H1 (cell line): ENCODE measurements around the gene PRRG2. TPM values are rescaled to one million over a fixed set of nuclear protein-coding genes. Genes with fewer than 3 reads are reported as not detected.
A peak's percentile ranks its signal among the peaks of the same experiment; 100 is the strongest.

Experiments
- CTCF ChIA-PET: fragments of 300-600 bp; sonication (Branson Sonifier 250); formaldehyde crosslinking; loops from one replicate; lab custom pipeline; 2021; ENCODE audit not compliant: partially characterized antibody; lab: Charles Lee
- POLR2A ChIA-PET: fragments of 300-600 bp; sonication (Branson Sonifier 250); formaldehyde crosslinking; loops from one replicate; lab custom pipeline; 2021; ENCODE audit warnings: inconsistent platforms; ENCODE audit not compliant: partially characterized antibody; lab: Charles Lee
- DNase-seq, 2 experiments: peaks; one replicate each; pipeline versions ENCODE4 v3.0.0 to v3.0.0-alpha.2; 2010 to 2022; ENCODE audit warnings: low spot score in 2 of 2, low read depth in 1 of 2, mixed read lengths in 1 of 2
- FAIRE-seq: peaks from 2 replicates; lab custom pipeline; 2011; peaks lifted over from hg19 to GRCh38; lab: Jason Lieb, UNC
- H2AFZ ChIP-seq: 2 replicates; pipeline ENCODE4 v1.8.1; 2012; ENCODE audit warnings: low read length, inconsistent platforms
- H2AK5ac ChIP-seq: 2 replicates; pipeline ENCODE4 v1.6.1; 2013; ENCODE audit warnings: low read depth, low read length
- H2BK120ac ChIP-seq: replicated peaks from 2 replicates; pipeline ENCODE3; 2013; ENCODE audit warnings: low read depth, low read length, inconsistent platforms
- H2BK12ac ChIP-seq: 2 replicates; pipeline ENCODE4 v1.6.1; 2013; ENCODE audit warnings: low read depth, low read length
- H2BK15ac ChIP-seq: 2 replicates; pipeline ENCODE4 v1.6.1; 2013; ENCODE audit warnings: low read length
- H2BK20ac ChIP-seq: 2 replicates; pipeline ENCODE4 v1.6.1; 2013; ENCODE audit warnings: low read length
- H2BK5ac ChIP-seq: 2 replicates; pipeline ENCODE4 v1.6.1; 2013; ENCODE audit warnings: low read depth, low read length
- H3K14ac ChIP-seq: 2 replicates; pipeline ENCODE4 v1.6.1; 2013; ENCODE audit warnings: inconsistent platforms; ENCODE audit not compliant: insufficient read length
- H3K18ac ChIP-seq: 2 replicates; pipeline ENCODE4 v1.6.1; 2013; ENCODE audit warnings: low read length; ENCODE audit errors: extremely low read depth
- H3K23ac ChIP-seq: 2 replicates; pipeline ENCODE4 v1.6.1; 2013; ENCODE audit warnings: inconsistent platforms; ENCODE audit not compliant: insufficient read length
- H3K23me2 ChIP-seq: 2 replicates; pipeline ENCODE4 v1.6.1; 2013; ENCODE audit warnings: low read depth, low read length
- H3K27ac ChIP-seq: 2 replicates; pipeline ENCODE4 v1.6.1; 2011; ENCODE audit warnings: low read depth, low read length, inconsistent platforms
- H3K27me3 ChIP-seq, 4 experiments: replicated peaks in 1 of 4; 1 replicate in 1 of 4; 2 replicates in 3 of 4; pipeline versions ENCODE4 v1.6.1 to v1.8.1; 2011 to 2013; ENCODE audit warnings: low read length in 3 of 4, mild to moderate bottlenecking in 3 of 4, inconsistent platforms in 2 of 4, mixed read lengths in 2 of 4, moderate library complexity in 1 of 4; ENCODE audit not compliant: control insufficient read depth in 3 of 4, insufficient read depth in 3 of 4; ENCODE audit errors: extremely low read depth in 1 of 4
- H3K36me3 ChIP-seq, 4 experiments: 2 replicates each; pipeline versions ENCODE4 v1.6.1 to v1.8.1; 2011 to 2013; ENCODE audit warnings: mild to moderate bottlenecking in 4 of 4, low read length in 3 of 4, moderate library complexity in 2 of 4, control low read depth in 1 of 4, inconsistent platforms in 1 of 4; ENCODE audit not compliant: insufficient read depth in 4 of 4, control insufficient read depth in 2 of 4
- H3K4ac ChIP-seq: replicated peaks from 2 replicates; pipeline ENCODE3; 2013; ENCODE audit warnings: low read length, low read depth, mixed read lengths, inconsistent platforms; ENCODE audit not compliant: insufficient read length
- H3K4me1 ChIP-seq, 4 experiments: replicated peaks in 1 of 4; 1 replicate in 1 of 4; 2 replicates in 3 of 4; pipeline versions ENCODE4 v1.6.1 to v1.8.1; 2011 to 2013; ENCODE audit warnings: low read length in 3 of 4, inconsistent platforms in 2 of 4, mixed read lengths in 1 of 4; ENCODE audit not compliant: insufficient read depth in 4 of 4, control insufficient read depth in 3 of 4
- H3K4me2 ChIP-seq, 2 experiments: 2 replicates each; pipeline versions ENCODE4 v1.6.1 to v1.8.1; 2011 to 2013; ENCODE audit warnings: low read depth in 2 of 2, low read length in 2 of 2, control low read depth in 1 of 2, inconsistent platforms in 1 of 2, mild to moderate bottlenecking in 1 of 2; ENCODE audit not compliant: insufficient read depth in 1 of 2
- H3K4me3 ChIP-seq, 4 experiments: fragments of 200-600, 300-600 bp in 1 of 4; sonication (generic), shearing (Covaris generic), sonication (Bioruptor Twin) in 1 of 4; 2 replicates each; pipeline versions ENCODE4 v1.5.1 to v1.8.1; 2011 to 2016; ENCODE audit warnings: low read length in 4 of 4, low read depth in 3 of 4, control low read depth in 2 of 4, inconsistent platforms in 2 of 4, mild to moderate bottlenecking in 2 of 4, mixed read lengths in 1 of 4, moderate library complexity in 1 of 4; ENCODE audit not compliant: insufficient read depth in 2 of 4; ENCODE audit errors: extremely low read depth in 1 of 4
- H3K56ac ChIP-seq: replicated peaks from 2 replicates; pipeline ENCODE3; 2013; ENCODE audit warnings: low read depth, mild to moderate bottlenecking, mixed read lengths, low read length, inconsistent platforms; ENCODE audit not compliant: insufficient read length
- H3K79me1 ChIP-seq: 2 replicates; pipeline ENCODE4 v1.6.1; 2013; ENCODE audit warnings: low read depth, low read length, control low read depth
- H3K79me2 ChIP-seq, 2 experiments: 2 replicates each; pipeline versions ENCODE4 v1.6.1 to v1.8.1; 2012 to 2013; ENCODE audit warnings: low read length in 2 of 2, mild to moderate bottlenecking in 2 of 2, inconsistent platforms in 1 of 2; ENCODE audit not compliant: insufficient read depth in 2 of 2, control insufficient read depth in 1 of 2
- H3K9ac ChIP-seq, 4 experiments: replicated peaks in 1 of 4; 1 replicate in 1 of 4; 2 replicates in 3 of 4; pipeline versions ENCODE4 v1.6.1 to v1.8.1; 2011 to 2013; ENCODE audit warnings: low read depth in 3 of 4, low read length in 3 of 4, control low read depth in 2 of 4, mild to moderate bottlenecking in 2 of 4, moderate library complexity in 2 of 4, inconsistent platforms in 1 of 4; ENCODE audit errors: extremely low read depth in 1 of 4
- H3K9me3 ChIP-seq, 2 experiments: 2 replicates each; pipeline versions ENCODE4 v1.6.1 to v1.8.1; 2012 to 2013; ENCODE audit warnings: mild to moderate bottlenecking in 2 of 2, moderate library complexity in 2 of 2, control low read depth in 1 of 2, inconsistent platforms in 1 of 2, low read depth in 1 of 2, low read length in 1 of 2, mixed read lengths in 1 of 2; ENCODE audit not compliant: insufficient read depth in 2 of 2
- H4K20me1 ChIP-seq, 2 experiments: replicated peaks in 1 of 2; 2 replicates each; pipeline versions ENCODE3 to v1.8.1; 2011 to 2013; ENCODE audit warnings: inconsistent platforms in 2 of 2, low read length in 2 of 2, mild to moderate bottlenecking in 1 of 2; ENCODE audit not compliant: insufficient read depth in 2 of 2, control insufficient read depth in 1 of 2
- H4K5ac ChIP-seq: 2 replicates; pipeline ENCODE4 v1.6.1; 2013; ENCODE audit warnings: low read length, low read depth, mixed read lengths, inconsistent platforms; ENCODE audit not compliant: insufficient read length
- H4K8ac ChIP-seq: 2 replicates; pipeline ENCODE4 v1.8.0; 2013; ENCODE audit warnings: mild to moderate bottlenecking, moderate library complexity, low read length, inconsistent platforms; ENCODE audit not compliant: insufficient read depth; ENCODE audit errors: extremely low read depth
- H4K91ac ChIP-seq: replicated peaks from 2 replicates; pipeline ENCODE3; 2013; ENCODE audit warnings: low read length, mixed read lengths, inconsistent platforms; ENCODE audit not compliant: insufficient read length
- BACH1 ChIP-seq: IDR thresholded peaks from 2 replicates; pipeline ENCODE4 v1.6.1; 2012; ENCODE audit warnings: low read length, improper control_type of control experiment
- EGR1 ChIP-seq: IDR thresholded peaks from 2 replicates; pipeline ENCODE4 v1.6.1; 2011; ENCODE audit warnings: low read depth, low read length, borderline replicate concordance
- EP300 ChIP-seq, 2 experiments: IDR thresholded peaks; 1 replicate in 1 of 2; 2 replicates in 1 of 2; pipeline ENCODE4 v1.6.1; 2011 to 2012; ENCODE audit warnings: low read depth in 2 of 2, low read length in 2 of 2, mild to moderate bottlenecking in 2 of 2, borderline replicate concordance in 1 of 2, inconsistent platforms in 1 of 2, moderate library complexity in 1 of 2
- FOSL1 ChIP-seq: IDR thresholded peaks from 2 replicates; pipeline ENCODE4 v1.6.1; 2011; ENCODE audit warnings: mild to moderate bottlenecking, low read depth, low read length, moderate library complexity; ENCODE audit not compliant: insufficient read depth
- HDAC2 ChIP-seq, 2 experiments: fragments of 300-600 bp in 1 of 2; sonication (generic) in 1 of 2; IDR thresholded peaks; 2 replicates each; pipeline ENCODE4 v1.6.1; 2011 to 2012; ENCODE audit warnings: low read depth in 2 of 2, low read length in 2 of 2, mild to moderate bottlenecking in 2 of 2, moderate library complexity in 2 of 2, borderline replicate concordance in 1 of 2, inconsistent platforms in 1 of 2
- JUND ChIP-seq: IDR thresholded peaks from 2 replicates; pipeline ENCODE4 v1.6.1; 2011; ENCODE audit warnings: mild to moderate bottlenecking, improper control_type of control experiment, low read length
- KDM1A ChIP-seq: fragments of 200-600, 300-600 bp; sonication (generic); IDR thresholded peaks from 2 replicates; pipeline ENCODE4 v1.7.1; 2016; ENCODE audit warnings: mild to moderate bottlenecking, low read length, borderline replicate concordance
- MAFK ChIP-seq: IDR thresholded peaks from 2 replicates; pipeline ENCODE4 v1.6.1; 2012; ENCODE audit warnings: low read depth, mild to moderate bottlenecking, improper control_type of control experiment, low read length
- PHF8 ChIP-seq: fragments of 200-600 bp; sonication (generic); conservative IDR thresholded peaks from 2 replicates; pipeline ENCODE4 v1.7.1; 2012; ENCODE audit warnings: low read depth, mild to moderate bottlenecking, inconsistent platforms, low read length, moderate library complexity
- SAP30 ChIP-seq: fragments of 300-600 bp; sonication (generic); IDR thresholded peaks from 2 replicates; pipeline ENCODE4 v1.7.1; 2012; ENCODE audit warnings: low read length, moderate library complexity, mild to moderate bottlenecking, inconsistent platforms; ENCODE audit not compliant: insufficient read depth, insufficient replicate concordance
- SP1 ChIP-seq: IDR thresholded peaks from 2 replicates; pipeline ENCODE4 v1.6.1; 2011; ENCODE audit warnings: low read depth, low read length
- SUZ12 ChIP-seq: fragments of 200-600 bp; sonication (generic); IDR thresholded peaks from 2 replicates; pipeline ENCODE4 v1.6.1; 2012; ENCODE audit warnings: mild to moderate bottlenecking, inconsistent platforms, low read length, moderate library complexity, mixed read lengths
- WGBS, 2 experiments: shearing (Covaris generic) in 1 of 2; methylation state at CpG; one replicate each; pipeline versions ENCODE4 v1.1.6 to v1.1.7; 2013 to 2015; ENCODE audit warnings: low lambda C conversion rate in 2 of 2, mixed read lengths in 2 of 2, inconsistent platforms in 1 of 2, low coverage in 1 of 2, missing lambda C conversion rate in 1 of 2; ENCODE audit not compliant: insufficient replicate concordance in 2 of 2, insufficient coverage in 1 of 2, insufficient read length in 1 of 2; ENCODE audit errors: extremely low coverage in 1 of 2, missing lambda C conversion rate in 1 of 2; 5-methylcytosine and 5-hydroxymethylcytosine counted together
- polyA plus RNA-seq, 7 experiments: library from polyadenylated mRNA; depleted of rRNA in 3 of 7; stranded (reverse) in 5 of 7; unstranded in 2 of 7; fragments of >200 nt in 5 of 7; fragments of 200-250 nt in 2 of 7; gene quantifications; 1 replicate in 5 of 7; 2 replicates in 1 of 7; 4 replicates in 1 of 7; pipeline versions ENCODE4 v1.2.1 to v1.2.3, GENCODE V29; 2011 to 2013; ENCODE audit warnings: missing spikeins in 2 of 7, mixed read lengths in 2 of 7
- total RNA-seq: library from RNA; stranded (reverse); fragmentation: NEBNext Ultra II Directional; extraction: Animal tissue kit (Norgen Biotek cat#: 25700); gene quantifications from 2 replicates; pipeline ENCODE4 v1.2.1, GENCODE V29; 2021

The PRRG2 gene
- total and polyA plus RNA-seq, 2 of the 8 experiments (the other 6 are each of a cell fraction or from before 2014, with no cell fraction given) = 4.1 to 5.6 TPM

GRCh38 chr19:49544154-49544553 is 37.0 kb upstream of the PRRG2 start:
- no peak overlapping the region for H3K14ac ChIP-seq
- H3K79me2 ChIP-seq = no peaks in the 10 kb centered on the region
- no peak overlapping the region for H4K8ac ChIP-seq
- no peak overlapping the region for H3K4ac ChIP-seq
- no peak overlapping the region for H2BK120ac ChIP-seq
- TF ChIP-seq EGR1 (no peak), EP300 (IDR thresholded peaks at IDR 0.05; ENCODE audit: borderline replicate concordance in 1 of 2, low read depth in 2 of 2, low read length in 2 of 2) (no peak), HDAC2 (IDR thresholded peaks at IDR 0.05; ENCODE audit: borderline replicate concordance in 1 of 2, low read depth in 2 of 2, low read length in 2 of 2) (0 out of 4 replicates have a peak, but pooled peaks of 1 of the 2 experiments have one; percentile 34), KDM1A (peak; percentile 82), SAP30 (no peak), BACH1 (no peak), JUND (no peak), PHF8 (no peak), SUZ12 (no peak), MAFK (no peak), FOSL1 (no peak), SP1 (no peak)
- TF ChIP-seq, all 59 proteins: peak for 2
- H2BK5ac ChIP-seq = no peak overlapping the region
- H4K5ac ChIP-seq = no peak overlapping the region
- DNase-seq (no peak), FAIRE-seq (no peak)
- POLR2A ChIA-PET = interaction anchor here (0.6 to 3.5 kb wide), 6 partner anchors 10 to 139 kb away, joined by 3 to 15 read pairs (median 5); partner anchors contain the start of genes NOSIP, PRRG2 and RPS11
- no peak overlapping the region for H3K56ac ChIP-seq
- H2BK12ac ChIP-seq = no peak overlapping the region
- H3K9me3 ChIP-seq = no peaks in the 10 kb centered on the region
- H2AFZ ChIP-seq = no peak overlapping the region
- no peak overlapping the region for H3K4me3 ChIP-seq
- H3K27me3 ChIP-seq = no peaks in the 10 kb centered on the region
- H2AK5ac ChIP-seq = no peak overlapping the region
- no peak overlapping the region for H3K9ac ChIP-seq
- H3K36me3 ChIP-seq = no peaks in the 10 kb centered on the region; a peak in 1 of 8 replicates
- H4K20me1 ChIP-seq = no peaks in the 10 kb centered on the region
- H2BK15ac ChIP-seq = no peak overlapping the region
- H2BK20ac ChIP-seq = no peak overlapping the region
- H3K23me2 ChIP-seq = no peaks in the 10 kb centered on the region
- H3K4me2 ChIP-seq = no peak overlapping the region
- CTCF ChIA-PET = interaction anchor here (0.6 to 8.0 kb wide), 7 partner anchors 10 to 958 kb away, joined by 3 to 56 read pairs (median 4); no protein-coding TSS in a partner anchor
- H3K18ac ChIP-seq = no peak overlapping the region
- no peaks in the 10 kb centered on the region for H3K4me1 ChIP-seq
- no peak overlapping the region for H4K91ac ChIP-seq
- WGBS, 2 experiments = 77% methylated on average over 5 of the region's 5 CpGs; no CpG with 5 or more reads in 1 of the 2 experiments
- no peak overlapping the region for H3K23ac ChIP-seq
- H3K27ac ChIP-seq = no peak overlapping the region
- no peaks in the 10 kb centered on the region for H3K79me1 ChIP-seq
